CD4-positive, alpha-beta T cell treated with Interleukin-12 subunit alpha and Interleukin-12 subunit beta, for 1 hour (primary cell): Measurements from ENCODE around the gene COMMD4.
"Not testable (repeated sequence)": the region's sequence is repeated elsewhere in the genome, so short reads cannot be mapped to it uniquely, and the experiment has no call there.

Source experiments
- DNase-seq: peaks from one replicate; pipeline ENCODE4 v3.0.0-alpha.2; 2020

The COMMD4 gene

DNA sequence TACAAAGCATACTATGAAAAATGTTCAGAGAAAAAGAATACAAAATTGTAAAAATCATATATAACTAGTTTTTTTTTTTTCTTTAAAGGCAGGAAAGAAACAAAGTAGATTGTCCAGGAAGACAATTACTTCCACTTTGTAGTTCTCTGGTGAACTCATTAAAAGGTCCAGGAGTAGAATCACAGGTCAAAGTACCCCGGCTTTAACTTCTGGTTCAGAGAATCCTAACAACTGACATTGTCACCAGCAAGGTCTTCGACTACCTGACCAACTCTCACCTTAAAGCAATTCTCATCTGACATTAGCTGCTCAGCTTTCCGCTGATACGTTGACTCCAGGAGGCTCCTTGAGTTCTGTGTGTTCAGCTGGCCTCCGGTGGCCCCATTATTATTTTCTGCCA, 48.1 kb downstream of the COMMD4 start:
- DNase-seq, result not testable (repeated sequence)
